ENCODE measurements around the gene PRR5. TPM values are rescaled to one million over a fixed set of nuclear protein-coding genes. Genes with fewer than 3 reads are reported as not detected.

The PRR5 gene
- total and polyA plus RNA-seq, 2 experiments from 2014 or later, result 15.3 to 31.4 TPM

DNA sequence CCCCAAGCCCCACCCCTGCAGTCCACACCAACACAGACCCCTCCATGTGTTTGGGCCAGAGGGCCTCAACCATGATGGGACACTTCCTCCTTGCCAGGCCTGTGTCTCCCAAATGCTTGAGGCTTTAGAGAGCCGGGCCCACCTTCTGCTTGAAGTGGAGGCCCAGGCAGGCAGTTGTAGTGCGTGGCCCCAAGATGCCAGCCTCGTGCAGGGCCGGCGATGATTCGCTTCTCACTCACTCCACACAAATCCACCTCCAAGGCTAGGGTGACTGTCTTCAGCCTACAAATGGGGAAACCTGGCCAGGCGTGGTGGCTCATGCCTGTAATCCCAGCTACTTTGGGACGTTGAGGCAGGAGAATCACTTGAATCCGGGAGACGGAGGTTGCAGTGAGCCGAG lies 5.7 kb downstream of the PRR5 start:
- peaks cover 10% of the 10 kb centered on the region for H3K4me1 ChIP-seq (ENCODE audit: insufficient read depth)
- DNase-seq (ENCODE audit: low spot score) (no peak), ATAC-seq (no peak)
- H3K27ac Mint-ChIP-seq, result no peak overlapping the region
- peaks cover 4% of the 10 kb centered on the region; the same call in 1 of the 3 replicates for H3K36me3 Mint-ChIP-seq (ENCODE audit: low read depth)
- H3K36me3 ChIP-seq (ENCODE audit: insufficient read depth), result no peaks in the 10 kb centered on the region
- no peak overlapping the region for H2AFZ ChIP-seq
- peaks cover 12% of the 10 kb centered on the region for H3K27me3 ChIP-seq (ENCODE audit: insufficient read depth)
- no peak overlapping the region for H3K27ac ChIP-seq (ENCODE audit: low read depth)
- H3K27me3 Mint-ChIP-seq (ENCODE audit: insufficient read depth, low read depth, poor library complexity), result peaks cover 14% of the 10 kb centered on the region
- H3K4me3 Mint-ChIP-seq, result no peak overlapping the region
- TF ChIP-seq, protein P1, sequence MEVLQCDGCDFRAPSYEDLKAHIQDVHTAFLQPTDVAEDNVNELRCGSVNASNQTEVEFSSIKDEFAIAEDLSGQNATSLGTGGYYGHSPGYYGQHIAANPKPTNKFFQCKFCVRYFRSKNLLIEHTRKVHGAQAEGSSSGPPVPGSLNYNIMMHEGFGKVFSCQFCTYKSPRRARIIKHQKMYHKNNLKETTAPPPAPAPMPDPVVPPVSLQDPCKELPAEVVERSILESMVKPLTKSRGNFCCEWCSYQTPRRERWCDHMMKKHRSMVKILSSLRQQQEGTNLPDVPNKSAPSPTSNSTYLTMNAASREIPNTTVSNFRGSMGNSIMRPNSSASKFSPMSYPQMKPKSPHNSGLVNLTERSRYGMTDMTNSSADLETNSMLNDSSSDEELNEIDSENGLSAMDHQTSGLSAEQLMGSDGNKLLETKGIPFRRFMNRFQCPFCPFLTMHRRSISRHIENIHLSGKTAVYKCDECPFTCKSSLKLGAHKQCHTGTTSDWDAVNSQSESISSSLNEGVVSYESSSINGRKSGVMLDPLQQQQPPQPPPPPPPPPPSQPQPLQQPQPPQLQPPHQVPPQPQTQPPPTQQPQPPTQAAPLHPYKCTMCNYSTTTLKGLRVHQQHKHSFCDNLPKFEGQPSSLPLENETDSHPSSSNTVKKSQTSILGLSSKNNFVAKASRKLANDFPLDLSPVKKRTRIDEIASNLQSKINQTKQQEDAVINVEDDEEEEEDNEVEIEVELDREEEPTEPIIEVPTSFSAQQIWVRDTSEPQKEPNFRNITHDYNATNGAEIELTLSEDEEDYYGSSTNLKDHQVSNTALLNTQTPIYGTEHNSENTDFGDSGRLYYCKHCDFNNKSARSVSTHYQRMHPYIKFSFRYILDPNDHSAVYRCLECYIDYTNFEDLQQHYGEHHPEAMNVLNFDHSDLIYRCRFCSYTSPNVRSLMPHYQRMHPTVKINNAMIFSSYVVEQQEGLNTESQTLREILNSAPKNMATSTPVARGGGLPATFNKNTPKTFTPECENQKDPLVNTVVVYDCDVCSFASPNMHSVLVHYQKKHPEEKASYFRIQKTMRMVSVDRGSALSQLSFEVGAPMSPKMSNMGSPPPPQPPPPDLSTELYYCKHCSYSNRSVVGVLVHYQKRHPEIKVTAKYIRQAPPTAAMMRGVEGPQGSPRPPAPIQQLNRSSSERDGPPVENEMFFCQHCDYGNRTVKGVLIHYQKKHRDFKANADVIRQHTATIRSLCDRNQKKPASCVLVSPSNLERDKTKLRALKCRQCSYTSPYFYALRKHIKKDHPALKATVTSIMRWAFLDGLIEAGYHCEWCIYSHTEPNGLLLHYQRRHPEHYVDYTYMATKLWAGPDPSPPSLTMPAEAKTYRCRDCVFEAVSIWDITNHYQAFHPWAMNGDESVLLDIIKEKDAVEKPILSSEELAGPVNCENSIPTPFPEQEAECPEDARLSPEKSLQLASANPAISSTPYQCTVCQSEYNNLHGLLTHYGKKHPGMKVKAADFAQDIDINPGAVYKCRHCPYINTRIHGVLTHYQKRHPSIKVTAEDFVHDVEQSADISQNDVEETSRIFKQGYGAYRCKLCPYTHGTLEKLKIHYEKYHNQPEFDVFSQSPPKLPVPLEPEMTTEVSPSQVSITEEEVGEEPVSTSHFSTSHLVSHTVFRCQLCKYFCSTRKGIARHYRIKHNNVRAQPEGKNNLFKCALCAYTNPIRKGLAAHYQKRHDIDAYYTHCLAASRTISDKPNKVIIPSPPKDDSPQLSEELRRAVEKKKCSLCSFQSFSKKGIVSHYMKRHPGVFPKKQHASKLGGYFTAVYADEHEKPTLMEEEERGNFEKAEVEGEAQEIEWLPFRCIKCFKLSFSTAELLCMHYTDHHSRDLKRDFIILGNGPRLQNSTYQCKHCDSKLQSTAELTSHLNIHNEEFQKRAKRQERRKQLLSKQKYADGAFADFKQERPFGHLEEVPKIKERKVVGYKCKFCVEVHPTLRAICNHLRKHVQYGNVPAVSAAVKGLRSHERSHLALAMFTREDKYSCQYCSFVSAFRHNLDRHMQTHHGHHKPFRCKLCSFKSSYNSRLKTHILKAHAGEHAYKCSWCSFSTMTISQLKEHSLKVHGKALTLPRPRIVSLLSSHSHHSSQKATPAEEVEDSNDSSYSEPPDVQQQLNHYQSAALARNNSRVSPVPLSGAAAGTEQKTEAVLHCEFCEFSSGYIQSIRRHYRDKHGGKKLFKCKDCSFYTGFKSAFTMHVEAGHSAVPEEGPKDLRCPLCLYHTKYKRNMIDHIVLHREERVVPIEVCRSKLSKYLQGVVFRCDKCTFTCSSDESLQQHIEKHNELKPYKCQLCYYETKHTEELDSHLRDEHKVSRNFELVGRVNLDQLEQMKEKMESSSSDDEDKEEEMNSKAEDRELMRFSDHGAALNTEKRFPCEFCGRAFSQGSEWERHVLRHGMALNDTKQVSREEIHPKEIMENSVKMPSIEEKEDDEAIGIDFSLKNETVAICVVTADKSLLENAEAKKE (CRISPR knock-in tag; IDR thresholded peaks at IDR 0.05), result no peak
- TF ChIP-seq NANOG (IDR thresholded peaks at IDR 0.05; ENCODE audit: borderline replicate concordance), result no peak
- no peak for TF ChIP-seq JUNB (IDR thresholded peaks at IDR 0.05; ENCODE audit: unreplicated experiment)
- TF ChIP-seq CREB1 (CRISPR knock-in tag; IDR thresholded peaks at IDR 0.05; ENCODE audit: low read depth), result no peak
- TF ChIP-seq, protein P2, sequence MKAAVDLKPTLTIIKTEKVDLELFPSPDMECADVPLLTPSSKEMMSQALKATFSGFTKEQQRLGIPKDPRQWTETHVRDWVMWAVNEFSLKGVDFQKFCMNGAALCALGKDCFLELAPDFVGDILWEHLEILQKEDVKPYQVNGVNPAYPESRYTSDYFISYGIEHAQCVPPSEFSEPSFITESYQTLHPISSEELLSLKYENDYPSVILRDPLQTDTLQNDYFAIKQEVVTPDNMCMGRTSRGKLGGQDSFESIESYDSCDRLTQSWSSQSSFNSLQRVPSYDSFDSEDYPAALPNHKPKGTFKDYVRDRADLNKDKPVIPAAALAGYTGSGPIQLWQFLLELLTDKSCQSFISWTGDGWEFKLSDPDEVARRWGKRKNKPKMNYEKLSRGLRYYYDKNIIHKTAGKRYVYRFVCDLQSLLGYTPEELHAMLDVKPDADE (IDR thresholded peaks at IDR 0.05), result no peak
- no peaks in the 10 kb centered on the region for H3K9me3 Mint-ChIP-seq
- H4K20me1 ChIP-seq (replicated peaks; ENCODE audit: insufficient read depth), result peaks cover 14% of the 10 kb centered on the region; the same call in 1 of the 2 replicates
- no peaks in the 10 kb centered on the region for H3K9me2 ChIP-seq (ENCODE audit: insufficient read depth)
- peaks cover 6% of the 10 kb centered on the region; the same call in 1 of the 2 replicates for H3F3A ChIP-seq (replicated peaks; ENCODE audit: low read depth)
- H3K4me2 ChIP-seq, result no peak overlapping the region
- H3K4me1 Mint-ChIP-seq, result peaks cover 22% of the 10 kb centered on the region
- H3K79me2 ChIP-seq (replicated peaks; ENCODE audit: insufficient read depth), result peaks cover 13% of the 10 kb centered on the region
- no peak overlapping the region for H3K4me3 ChIP-seq

All from GM23338 (cell line).